K562 (cell line): Measurements from ENCODE around the gene MARCHF3. TPM values are rescaled to one million over a fixed set of nuclear protein-coding genes. Genes with fewer than 3 reads are reported as not detected.

Experiments used
- HBP1 ChIP-seq: fragments of 450-650 bp; formaldehyde crosslinking; IDR thresholded peaks from 2 replicates; pipeline ENCODE4 v1.4.0; 2022; ENCODE audit warnings: missing genetic modification characterization
- MIER1 ChIP-seq: fragments of 450-650 bp; IDR thresholded peaks from 2 replicates; pipeline ENCODE4 v1.6.1; 2016; ENCODE audit warnings: antibody characterized with exemption, mild to moderate bottlenecking, low read depth
- NEUROD1 ChIP-seq: fragments of 150-350 bp; IDR thresholded peaks from 2 replicates; pipeline ENCODE4 v1.6.1; 2014; ENCODE audit warnings: borderline replicate concordance, low read length, low read depth; ENCODE audit not compliant: partially characterized antibody
- RERE ChIP-seq: sonication (generic); formaldehyde crosslinking; IDR thresholded peaks from 2 replicates; pipeline ENCODE4 v1.8.0; 2023; ENCODE audit warnings: missing genetic modification reagents, mild to moderate bottlenecking, borderline replicate concordance
- REST ChIP-seq, 2 experiments: fragments of 450-650 bp; formaldehyde crosslinking in 1 of 2; IDR thresholded peaks; 2 replicates each; pipeline versions ENCODE4 v1.4.0 to v1.6.1; 2014 to 2020; ENCODE audit warnings: mild to moderate bottlenecking in 2 of 2, borderline replicate concordance in 1 of 2, low read depth in 1 of 2
- ZNF518B ChIP-seq: fragments of 250-450 bp; sonication (Bioruptor Pico); IDR thresholded peaks from 2 replicates; pipeline ENCODE4 v1.5.0; 2021; ENCODE audit warnings: mild to moderate bottlenecking, moderate library complexity
- ZNF583 ChIP-seq: fragments of 250-450 bp; sonication (Bioruptor Pico); IDR thresholded peaks from 2 replicates; pipeline ENCODE4 v1.4.0; 2020
- polyA plus RNA-seq, 8 experiments: library from polyadenylated mRNA; depleted of rRNA in 4 of 8; stranded (reverse) in 5 of 8; unstranded in 3 of 8; fragments of >200 nt; fragmentation: Nextera tagmentation in 2 of 8; fragmentation: Illumina TruSeq in 1 of 8; extraction: Ambion mirVana in 2 of 8; extraction: Trizol in 1 of 8; gene quantifications; 2 replicates each; pipeline versions ENCODE4 v1.2.1 to v1.2.3, GENCODE V29; 2011 to 2014; ENCODE audit warnings: inconsistent platforms in 1 of 8, missing spikeins in 1 of 8
- total RNA-seq, 7 experiments: library from RNA; depleted of rRNA in 6 of 7; stranded (reverse); fragments of >200 nt in 6 of 7; fragmentation: Illumina TruSeq in 2 of 7; extraction: Trizol in 2 of 7; gene quantifications; 2 replicates each; pipeline versions ENCODE4 v1.2.1 to v1.2.3, GENCODE V29; 2011 to 2021; ENCODE audit warnings: low replicate concordance in 1 of 7

MARCHF3 gene
- total and polyA plus RNA-seq, 9 of the 15 experiments (the other 6 are each of a cell fraction or from before 2014, with no cell fraction given), result 5.6 to 37.4 (median 16.5) TPM

GRCh38 chr5:126849101-126849678 is 181.2 kb downstream of the MARCHF3 start (continued):
- TF ChIP-seq REST (IDR thresholded peaks at IDR 0.05; ENCODE audit: borderline replicate concordance) (peak; percentile 27; the same call in 1 of the 2 replicates), REST (CRISPR knock-in tag; IDR thresholded peaks at IDR 0.05; ENCODE audit: low read depth) (no peak), HBP1 (CRISPR knock-in tag) (no peak), MIER1 (no peak), ZNF583 (CRISPR knock-in tag) (no peak), ZNF518B (CRISPR knock-in tag) (no peak), NEUROD1 (no peak), RERE (CRISPR knock-in tag) (no peak)
